HepG2 (cell line): ENCODE measurements around the gene SEC16A. TPM values are rescaled to one million over a fixed set of nuclear protein-coding genes. Genes with fewer than 3 reads are reported as not detected.

Source experiments
- ARID4A ChIP-seq: sonication (generic); formaldehyde crosslinking; IDR thresholded peaks from 2 replicates; pipeline ENCODE4 v1.5.0; 2020; ENCODE audit warnings: mild to moderate bottlenecking, missing genetic modification reagents, borderline replicate concordance
- CHD2 ChIP-seq: IDR thresholded peaks from 2 replicates; pipeline ENCODE4 v1.6.1; 2011; ENCODE audit warnings: low read depth, low read length, improper control_type of control experiment
- EEA1 ChIP-seq: sonication (generic); formaldehyde crosslinking; IDR thresholded peaks from 2 replicates; pipeline ENCODE4 v1.5.1; 2020; ENCODE audit warnings: mild to moderate bottlenecking, missing genetic modification reagents, borderline replicate concordance
- EP300 ChIP-seq, 3 experiments: sonication (generic) in 1 of 3; formaldehyde crosslinking in 1 of 3; IDR thresholded peaks; 2 replicates each; pipeline versions ENCODE4 v1.5.1 to v1.6.1; 2011 to 2020; ENCODE audit warnings: low read depth in 2 of 3, low read length in 2 of 3, borderline replicate concordance in 1 of 3, improper control_type of control experiment in 1 of 3, mild to moderate bottlenecking in 1 of 3, missing genetic modification reagents in 1 of 3, moderate library complexity in 1 of 3
- FLYWCH1 ChIP-seq: sonication (generic); formaldehyde crosslinking; IDR thresholded peaks from 2 replicates; pipeline ENCODE4 v1.8.1; 2023; ENCODE audit warnings: mild to moderate bottlenecking, missing genetic modification reagents
- FOXO1 ChIP-seq: sonication (generic); formaldehyde crosslinking; IDR thresholded peaks from 2 replicates; pipeline ENCODE4 v1.4.0; 2020; ENCODE audit warnings: missing genetic modification reagents
- GATAD1 ChIP-seq: IDR thresholded peaks from 2 replicates; pipeline ENCODE4 v1.6.1; 2016; ENCODE audit warnings: missing genetic modification reagents, missing compliant biosample characterization
- HNRNPK ChIP-seq: fragments of 200-400 bp; formaldehyde crosslinking; IDR thresholded peaks from 2 replicates; pipeline ENCODE4 v1.6.1; 2018; ENCODE audit warnings: low read length, low read depth, moderate library complexity, mild to moderate bottlenecking; ENCODE audit not compliant: poor library complexity, severe bottlenecking
- MED1 ChIP-seq: sonication (generic); formaldehyde crosslinking; IDR thresholded peaks from 2 replicates; pipeline ENCODE4 v1.4.0; 2020; ENCODE audit warnings: missing genetic modification reagents
- NR1H2 ChIP-seq: sonication (generic); formaldehyde crosslinking; IDR thresholded peaks from 2 replicates; pipeline ENCODE4 v1.8.1; 2022; ENCODE audit warnings: low read depth, missing genetic modification reagents, borderline replicate concordance
- RARA ChIP-seq: IDR thresholded peaks from 2 replicates; pipeline ENCODE4 v1.6.1; 2016; ENCODE audit warnings: missing genetic modification reagents, missing compliant biosample characterization
- SIN3A ChIP-seq: IDR thresholded peaks from 2 replicates; pipeline ENCODE4 v1.6.1; 2011; ENCODE audit warnings: low read depth, mild to moderate bottlenecking, control low read depth, low read length, borderline replicate concordance
- SP1 ChIP-seq, 2 experiments: fragments of 450-650 bp in 1 of 2; sonication (generic) in 1 of 2; formaldehyde crosslinking in 1 of 2; IDR thresholded peaks; 2 replicates each; pipeline versions ENCODE4 v1.4.0 to v1.6.1; 2016 to 2020; ENCODE audit warnings: missing genetic modification reagents in 1 of 2
- ZNF598 ChIP-seq: sonication (generic); formaldehyde crosslinking; IDR thresholded peaks from 2 replicates; pipeline ENCODE4 v1.5.1; 2020; ENCODE audit warnings: mild to moderate bottlenecking, missing genetic modification reagents, borderline replicate concordance
- polyA plus RNA-seq, 8 experiments: library from polyadenylated mRNA; depleted of rRNA in 3 of 8; stranded (reverse) in 7 of 8; unstranded in 1 of 8; fragments of >200 nt; fragmentation: Illumina TruSeq in 4 of 8; extraction: Trizol in 4 of 8; gene quantifications; 2 replicates each; pipeline versions ENCODE4 v1.2.1 to v1.2.3, GENCODE V29; 2011 to 2016; ENCODE audit warnings: low read depth in 4 of 8, missing spikeins in 1 of 8, mixed read lengths in 1 of 8; ENCODE audit not compliant: insufficient read depth in 1 of 8
- total RNA-seq, 5 experiments: library from RNA; depleted of rRNA; stranded (reverse); fragments of >200 nt; fragmentation: Illumina TruSeq; extraction: Trizol; gene quantifications; 2 replicates each; pipeline ENCODE4 v1.2.3, GENCODE V29; 2016; ENCODE audit warnings: low read depth in 1 of 5
- TF ChIP-seq, protein P1 (sequence below): IDR thresholded peaks from 2 replicates; pipeline ENCODE4 v1.6.1; 2016
- TF ChIP-seq, protein P2 (sequence below): sonication (generic); formaldehyde crosslinking; IDR thresholded peaks from 2 replicates; pipeline ENCODE4 v1.8.0; 2022; ENCODE audit warnings: missing genetic modification reagents, mild to moderate bottlenecking, borderline replicate concordance
- TF ChIP-seq, protein P3 (sequence below): conservative IDR thresholded peaks from 2 replicates; pipeline ENCODE4 v1.6.1; 2018; ENCODE audit warnings: missing genetic modification reagents
- TF ChIP-seq, protein P4 (sequence below): IDR thresholded peaks from 2 replicates; pipeline ENCODE4 v1.6.1; 2016; ENCODE audit warnings: missing genetic modification reagents, missing compliant biosample characterization

Gene SEC16A
- total and polyA plus RNA-seq, 2 of the 13 experiments (the other 11 are each of a cell fraction or from before 2014, with no cell fraction given), result 15.9 to 18.9 TPM

- TF ChIP-seq ARID4A (CRISPR knock-in tag), result peak; percentile 94; the same call in 1 of the 2 replicates
- TF ChIP-seq, protein P1, sequence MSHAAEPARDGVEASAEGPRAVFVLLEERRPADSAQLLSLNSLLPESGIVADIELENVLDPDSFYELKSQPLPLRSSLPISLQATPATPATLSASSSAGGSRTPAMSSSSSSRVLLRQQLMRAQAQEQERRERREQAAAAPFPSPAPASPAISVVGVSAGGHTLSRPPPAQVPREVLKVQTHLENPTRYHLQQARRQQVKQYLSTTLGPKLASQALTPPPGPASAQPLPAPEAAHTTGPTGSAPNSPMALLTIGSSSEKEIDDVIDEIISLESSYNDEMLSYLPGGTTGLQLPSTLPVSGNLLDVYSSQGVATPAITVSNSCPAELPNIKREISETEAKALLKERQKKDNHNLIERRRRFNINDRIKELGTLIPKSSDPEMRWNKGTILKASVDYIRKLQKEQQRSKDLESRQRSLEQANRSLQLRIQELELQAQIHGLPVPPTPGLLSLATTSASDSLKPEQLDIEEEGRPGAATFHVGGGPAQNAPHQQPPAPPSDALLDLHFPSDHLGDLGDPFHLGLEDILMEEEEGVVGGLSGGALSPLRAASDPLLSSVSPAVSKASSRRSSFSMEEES (CRISPR knock-in tag), result peak; percentile 78
- TF ChIP-seq SIN3A, result peak; percentile 81; the same call in 1 of the 2 replicates
- 0 out of 2 replicates have a peak, but pooled peaks have one; percentile 35 for TF ChIP-seq EEA1 (CRISPR knock-in tag)
- TF ChIP-seq HNRNPK, result peak; percentile 60
- no peak for TF ChIP-seq FLYWCH1 (CRISPR knock-in tag)
- TF ChIP-seq MED1, result peak; percentile 55
- no peak; a peak in 1 of 4 replicates for TF ChIP-seq EP300 (IDR thresholded peaks at IDR 0.05; ENCODE audit: low read depth in 2 of 2, low read length in 2 of 2)
- TF ChIP-seq EP300 (CRISPR knock-in tag; IDR thresholded peaks at IDR 0.05; ENCODE audit: borderline replicate concordance), result no peak
- TF ChIP-seq, protein P2, sequence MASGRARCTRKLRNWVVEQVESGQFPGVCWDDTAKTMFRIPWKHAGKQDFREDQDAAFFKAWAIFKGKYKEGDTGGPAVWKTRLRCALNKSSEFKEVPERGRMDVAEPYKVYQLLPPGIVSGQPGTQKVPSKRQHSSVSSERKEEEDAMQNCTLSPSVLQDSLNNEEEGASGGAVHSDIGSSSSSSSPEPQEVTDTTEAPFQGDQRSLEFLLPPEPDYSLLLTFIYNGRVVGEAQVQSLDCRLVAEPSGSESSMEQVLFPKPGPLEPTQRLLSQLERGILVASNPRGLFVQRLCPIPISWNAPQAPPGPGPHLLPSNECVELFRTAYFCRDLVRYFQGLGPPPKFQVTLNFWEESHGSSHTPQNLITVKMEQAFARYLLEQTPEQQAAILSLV (CRISPR knock-in tag), result no peak; the same call in 1 of the 2 replicates
- TF ChIP-seq GATAD1 (CRISPR knock-in tag), result peak; percentile 98
- no peak for TF ChIP-seq SP1 (IDR thresholded peaks at IDR 0.05)
- peak; percentile 90 for TF ChIP-seq SP1 (CRISPR knock-in tag; IDR thresholded peaks at IDR 0.05)
- TF ChIP-seq NR1H2 (CRISPR knock-in tag), result no peak
- TF ChIP-seq, protein P3, sequence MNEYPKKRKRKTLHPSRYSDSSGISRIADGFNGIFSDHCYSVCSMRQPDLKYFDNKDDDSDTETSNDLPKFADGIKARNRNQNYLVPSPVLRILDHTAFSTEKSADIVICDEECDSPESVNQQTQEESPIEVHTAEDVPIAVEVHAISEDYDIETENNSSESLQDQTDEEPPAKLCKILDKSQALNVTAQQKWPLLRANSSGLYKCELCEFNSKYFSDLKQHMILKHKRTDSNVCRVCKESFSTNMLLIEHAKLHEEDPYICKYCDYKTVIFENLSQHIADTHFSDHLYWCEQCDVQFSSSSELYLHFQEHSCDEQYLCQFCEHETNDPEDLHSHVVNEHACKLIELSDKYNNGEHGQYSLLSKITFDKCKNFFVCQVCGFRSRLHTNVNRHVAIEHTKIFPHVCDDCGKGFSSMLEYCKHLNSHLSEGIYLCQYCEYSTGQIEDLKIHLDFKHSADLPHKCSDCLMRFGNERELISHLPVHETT (CRISPR knock-in tag), result peak; percentile 92; the same call in 1 of the 2 replicates
- peak; percentile 68 for TF ChIP-seq CHD2
- TF ChIP-seq, protein P4, sequence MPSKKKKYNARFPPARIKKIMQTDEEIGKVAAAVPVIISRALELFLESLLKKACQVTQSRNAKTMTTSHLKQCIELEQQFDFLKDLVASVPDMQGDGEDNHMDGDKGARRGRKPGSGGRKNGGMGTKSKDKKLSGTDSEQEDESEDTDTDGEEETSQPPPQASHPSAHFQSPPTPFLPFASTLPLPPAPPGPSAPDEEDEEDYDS (CRISPR knock-in tag), result peak; percentile 84; the same call in 1 of the 2 replicates
- 0 out of 2 replicates have a peak, but pooled peaks have one; percentile 24 for TF ChIP-seq FOXO1 (CRISPR knock-in tag)
- peak; percentile 41; the same call in 1 of the 2 replicates for TF ChIP-seq RARA (CRISPR knock-in tag)
- TF ChIP-seq ZNF598 (CRISPR knock-in tag), result 0 out of 2 replicates have a peak, but pooled peaks have one; percentile 24
Observed at GRCh38 chr9:136410500-136411287, 72.1 kb downstream of the SEC16A start, which contains the start of the genes ENTR1 and PMPCA (continued).
